HCEC 1CT (cell line): Measurements from ENCODE around the gene TBC1D9B.
A peak's percentile ranks its signal among the peaks of the same experiment; 100 is the strongest.

Experiments used
- DNase-seq: peaks from one replicate; pipeline ENCODE4 v3.0.0-alpha.2; 2017

Gene TBC1D9B

GRCh38 chr5:179868541-179868940 is 39.2 kb downstream of the TBC1D9B start:
- DNase-seq, result no peak

GRCh38 chr5:179867476-179867875 is 40.2 kb downstream of the TBC1D9B start:
- no peak for DNase-seq

GRCh38 chr5:179867079-179867465 is 40.6 kb downstream of the TBC1D9B start:
- no peak for DNase-seq

GRCh38 chr5:179866241-179867078 is 41.2 kb downstream of the TBC1D9B start:
- DNase-seq, result no peak

GRCh38 chr5:179865491-179866240 is 42.0 kb downstream of the TBC1D9B start:
- DNase-seq, result no peak

- DNase-seq, result no peak
These were observed 43.0 kb downstream of the TBC1D9B start for GRCh38 chr5:179864686-179865085.

GRCh38 chr5:179863449-179864085 is 44.1 kb downstream of the TBC1D9B start:
- DNase-seq, result no peak

GRCh38 chr5:179862891-179863290 is 44.8 kb downstream of the TBC1D9B start:
- DNase-seq, result no peak

GRCh38 chr5:179862296-179862695 is 45.4 kb downstream of the TBC1D9B start:
- no peak for DNase-seq

- no peak for DNase-seq
These were observed 47.4 kb downstream of the TBC1D9B start for GRCh38 chr5:179860301-179860700.

GRCh38 chr5:179858586-179859427 is 48.9 kb downstream of the TBC1D9B start, which contains the start of gene MRNIP:
Gene MRNIP (minus strand): TSS chr5:179858817. CDS start chr5:179858796, 21 bp downstream.
- DNase-seq, result peak; percentile 96

- no peak for DNase-seq
These were observed 49.5 kb downstream of the TBC1D9B start for GRCh38 chr5:179858241-179858585.

GRCh38 chr5:179854356-179854755 is 53.3 kb downstream of the TBC1D9B start:
- DNase-seq, result no peak

GRCh38 chr5:179852993-179853547 is 54.6 kb downstream of the TBC1D9B start:
- DNase-seq, result no peak

- no peak for DNase-seq
These were observed 66.1 kb downstream of the TBC1D9B start for GRCh38 chr5:179841621-179842020.

- no peak for DNase-seq
These were observed 66.9 kb downstream of the TBC1D9B start for GRCh38 chr5:179840766-179841165.

- no peak for DNase-seq
These were observed 67.4 kb downstream of the TBC1D9B start for GRCh38 chr5:179840321-179840720.

- DNase-seq, result no peak
These were observed 68.1 kb downstream of the TBC1D9B start for GRCh38 chr5:179839328-179840256.

- DNase-seq, result no peak
These were observed 70.4 kb downstream of the TBC1D9B start for GRCh38 chr5:179837076-179838011.
